Left ventricle myocardium inferior (tissue), 1 donor: ENCODE measurements around the gene DLST. TPM values are rescaled to one million over a fixed set of nuclear protein-coding genes. Genes with fewer than 3 reads are reported as not detected.

Experiments used
- DNase-seq: peaks from one replicate; pipeline ENCODE4 v3.0.0-alpha.2; 2020
- H3K27ac ChIP-seq: fragments of 200-600 bp; replicated peaks from 2 replicates; pipeline ENCODE4 v1.8.0; 2021
- H3K27me3 ChIP-seq: fragments of 200-600 bp; 2 replicates; pipeline ENCODE4 v1.8.0; 2021; ENCODE audit warnings: low read depth
- H3K36me3 ChIP-seq: fragments of 200-600 bp; 2 replicates; pipeline ENCODE4 v1.8.0; 2021
- H3K4me1 ChIP-seq: fragments of 200-600 bp; 2 replicates; pipeline ENCODE4 v1.8.0; 2021
- H3K4me3 ChIP-seq: fragments of 200-600 bp; 2 replicates; pipeline ENCODE4 v1.8.0; 2021; ENCODE audit warnings: mild to moderate bottlenecking, moderate library complexity
- H3K9me3 ChIP-seq: fragments of 200-600 bp; replicated peaks from 2 replicates; pipeline ENCODE4 v1.8.0; 2021
- intact Hi-C: fragments of 100-400 bp; cut with micrococcal nuclease; formaldehyde crosslinking; loops from one replicate; pipeline ENCODE4 v1.11.0; 2022
- total RNA-seq: library from RNA; stranded (reverse); fragmentation: NEBNext Ultra II Directional; extraction: Animal tissue kit (Norgen Biotek cat#: 25700); gene quantifications from one replicate; pipeline ENCODE4 v1.2.1, GENCODE V29; 2021
- TF ChIP-seq, protein P1 (sequence below): fragments of 200-600 bp; IDR thresholded peaks from 2 replicates; pipeline ENCODE4 v1.8.0; 2021; ENCODE audit warnings: antibody characterized with exemption, mild to moderate bottlenecking, borderline replicate concordance
- donor health status: DM: no; HTN: yes; CAD: no; lungs with severe emphysema.

Gene DLST
- total RNA-seq, 1 donor from 2014 or later, result 230 TPM

DNA sequence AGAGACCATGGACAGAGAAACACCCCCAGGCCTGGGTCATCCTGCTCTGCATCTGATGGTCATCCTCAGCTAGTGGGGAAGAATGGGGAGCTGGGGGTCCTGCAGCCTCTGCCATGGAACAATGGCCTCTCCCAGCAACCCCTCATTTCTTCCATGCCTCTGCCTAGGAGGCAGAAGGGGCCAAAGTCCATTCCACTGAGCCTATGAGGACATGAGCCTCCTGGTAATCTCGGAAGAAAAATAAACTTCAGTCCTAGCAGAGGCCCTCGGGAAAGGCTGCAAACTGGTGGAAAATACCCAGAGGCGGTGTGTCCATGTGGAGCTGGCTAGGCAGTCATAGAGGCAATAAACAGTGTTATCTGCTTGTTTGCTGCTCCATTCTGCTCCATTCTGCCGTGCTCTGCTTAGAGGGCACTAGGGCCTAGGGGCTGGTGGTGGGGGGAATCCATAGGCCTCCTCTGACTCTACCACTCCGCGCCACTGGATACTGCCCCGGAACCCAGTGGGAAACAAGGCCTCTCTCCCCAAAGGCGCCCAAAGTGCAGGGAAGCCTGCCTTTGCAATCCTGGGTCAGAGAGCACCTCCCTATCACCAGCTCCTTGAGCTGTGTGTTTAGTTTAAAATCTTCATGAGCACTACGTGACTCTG is 69.2 kb downstream of the DLST start:
- Histone ChIP-seq H3K27ac (peak overlapping the region; percentile 35), H3K9me3 (no peaks in the 10 kb centered on the region), H3K36me3 (no peaks in the 10 kb centered on the region), H3K27me3 (no peaks in the 10 kb centered on the region), H3K4me1 (peaks cover 80% of the 10 kb centered on the region), H3K4me3 (peak overlapping the region; percentile 77)
- TF ChIP-seq, protein P1, sequence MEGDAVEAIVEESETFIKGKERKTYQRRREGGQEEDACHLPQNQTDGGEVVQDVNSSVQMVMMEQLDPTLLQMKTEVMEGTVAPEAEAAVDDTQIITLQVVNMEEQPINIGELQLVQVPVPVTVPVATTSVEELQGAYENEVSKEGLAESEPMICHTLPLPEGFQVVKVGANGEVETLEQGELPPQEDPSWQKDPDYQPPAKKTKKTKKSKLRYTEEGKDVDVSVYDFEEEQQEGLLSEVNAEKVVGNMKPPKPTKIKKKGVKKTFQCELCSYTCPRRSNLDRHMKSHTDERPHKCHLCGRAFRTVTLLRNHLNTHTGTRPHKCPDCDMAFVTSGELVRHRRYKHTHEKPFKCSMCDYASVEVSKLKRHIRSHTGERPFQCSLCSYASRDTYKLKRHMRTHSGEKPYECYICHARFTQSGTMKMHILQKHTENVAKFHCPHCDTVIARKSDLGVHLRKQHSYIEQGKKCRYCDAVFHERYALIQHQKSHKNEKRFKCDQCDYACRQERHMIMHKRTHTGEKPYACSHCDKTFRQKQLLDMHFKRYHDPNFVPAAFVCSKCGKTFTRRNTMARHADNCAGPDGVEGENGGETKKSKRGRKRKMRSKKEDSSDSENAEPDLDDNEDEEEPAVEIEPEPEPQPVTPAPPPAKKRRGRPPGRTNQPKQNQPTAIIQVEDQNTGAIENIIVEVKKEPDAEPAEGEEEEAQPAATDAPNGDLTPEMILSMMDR, result no peak
- intact Hi-C loops, result no loop called here
- no peak for DNase-seq

GRCh38 chr14:74951443-74952179 is 69.9 kb downstream of the DLST start:
- Histone ChIP-seq H3K27ac (peak overlapping the region; percentile 35), H3K9me3 (no peaks in the 10 kb centered on the region), H3K27me3 (no peaks in the 10 kb centered on the region), H3K4me3 (peak overlapping the region; percentile 77), H3K36me3 (no peaks in the 10 kb centered on the region), H3K4me1 (peaks cover 76% of the 10 kb centered on the region)
- DNase-seq, result no peak
- intact Hi-C loops, result no loop called here
- TF ChIP-seq, protein P1, result no peak

DNA sequence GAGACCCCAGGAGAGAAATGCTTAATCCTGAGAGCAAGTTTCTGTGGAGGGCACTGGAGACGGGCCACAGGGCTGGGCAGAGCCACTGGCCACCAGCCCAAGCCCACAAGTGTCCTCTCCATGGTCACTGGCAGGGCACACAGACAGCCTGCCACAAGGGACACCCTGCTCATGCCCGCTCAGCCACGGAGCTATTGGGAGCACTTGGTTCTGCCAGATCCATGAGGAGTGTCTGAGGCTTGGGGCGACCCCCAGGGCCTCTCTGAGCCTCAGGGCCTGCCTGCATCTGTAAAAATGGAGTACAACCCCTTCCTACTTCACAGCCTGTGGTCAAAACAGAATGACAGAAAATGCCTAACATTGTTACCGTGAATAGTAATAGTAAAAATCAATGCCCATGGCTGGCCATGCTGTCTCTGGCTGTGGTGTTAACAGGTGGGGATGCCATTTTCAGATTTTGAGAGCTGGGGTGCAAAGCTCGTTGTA is 70.5 kb downstream of the DLST start:
- Histone ChIP-seq H3K9me3 (no peaks in the 10 kb centered on the region), H3K27ac (peak overlapping the region; percentile 35), H3K36me3 (no peaks in the 10 kb centered on the region), H3K4me1 (peaks cover 70% of the 10 kb centered on the region), H3K4me3 (peak overlapping the region; percentile 77), H3K27me3 (no peaks in the 10 kb centered on the region)
- DNase-seq, result no peak
- intact Hi-C loops, result no loop called here
- TF ChIP-seq, protein P1, result no peak

DNA sequence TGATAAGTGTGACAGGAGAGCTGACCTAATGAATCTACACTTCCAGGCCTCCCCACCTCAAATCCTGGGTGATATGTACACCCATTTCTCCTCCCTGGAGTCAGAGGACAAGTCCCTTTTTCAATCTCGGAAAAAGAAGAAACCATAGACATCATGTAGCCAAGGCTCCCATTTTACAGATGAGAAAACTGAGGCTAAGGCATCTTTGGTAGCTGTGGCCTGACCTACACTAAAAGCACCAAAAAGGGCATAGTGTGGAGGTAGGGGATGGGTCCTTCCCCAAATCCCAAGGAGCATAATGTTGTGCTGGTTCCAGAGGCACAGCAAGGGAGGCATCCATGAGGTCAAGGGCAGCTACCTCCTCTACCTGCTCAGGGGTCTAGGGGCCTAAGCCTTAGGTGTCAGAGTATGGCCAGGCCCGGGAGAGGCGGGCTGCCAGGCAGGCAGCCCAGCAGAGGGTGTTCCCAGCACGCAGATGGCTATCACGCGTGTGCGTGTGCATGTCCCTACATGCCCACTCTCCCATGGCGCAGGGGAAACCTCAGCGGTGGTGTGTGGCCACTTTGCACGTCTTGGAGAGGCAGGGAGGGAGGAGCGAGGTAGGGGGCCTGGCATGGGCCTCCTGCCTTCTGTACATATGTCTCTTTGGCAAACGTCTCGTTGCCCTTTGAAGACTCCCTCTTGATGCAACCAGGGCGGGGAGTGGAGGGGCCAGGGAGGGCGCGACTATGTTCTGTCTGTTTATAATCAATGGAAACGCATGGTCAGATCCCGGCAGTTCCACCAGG is 71.2 kb downstream of the DLST start:
- peak overlapping the region; percentile 75 for H3K27ac ChIP-seq
- DNase-seq, result no peak
- TF ChIP-seq, protein P1, result no peak
- H3K27me3 ChIP-seq, result no peaks in the 10 kb centered on the region
- H3K9me3 ChIP-seq, result no peaks in the 10 kb centered on the region
- H3K4me1 ChIP-seq, result peaks cover 66% of the 10 kb centered on the region
- intact Hi-C loops, result no loop called here
- peak overlapping the region; percentile 77 for H3K4me3 ChIP-seq
- no peaks in the 10 kb centered on the region for H3K36me3 ChIP-seq

Other genes with a start within 250 kb of the DLST start
- gene AREL1, start 168.8 kb upstream of the DLST start, total RNA-seq, result 23.7 TPM
- gene FCF1, start 168.8 kb upstream of the DLST start, total RNA-seq, result 42.7 TPM
- gene YLPM1, start 118.6 kb upstream of the DLST start, total RNA-seq, result 28.1 TPM
- gene PROX2, start 5.8 kb upstream of the DLST start, total RNA-seq, result not detected
- 20.5 TPM for gene RPS6KL1, start 41.3 kb downstream of the DLST start, total RNA-seq
- 4.2 TPM for gene PGF, start 73.7 kb downstream of the DLST start, total RNA-seq
- 31.5 TPM for gene EIF2B2, start 121.0 kb downstream of the DLST start, total RNA-seq
- 18.2 TPM for gene MLH3, start 169.6 kb downstream of the DLST start, total RNA-seq
- 14.0 TPM for gene ACYP1, start 182.1 kb downstream of the DLST start, total RNA-seq
- 10.5 TPM for gene ZC2HC1C, start 187.7 kb downstream of the DLST start, total RNA-seq
- gene NEK9, start 245.1 kb downstream of the DLST start, total RNA-seq, result 123 TPM